Measurements from ENCODE around the gene EPHA7.

EPHA7 gene

DNA sequence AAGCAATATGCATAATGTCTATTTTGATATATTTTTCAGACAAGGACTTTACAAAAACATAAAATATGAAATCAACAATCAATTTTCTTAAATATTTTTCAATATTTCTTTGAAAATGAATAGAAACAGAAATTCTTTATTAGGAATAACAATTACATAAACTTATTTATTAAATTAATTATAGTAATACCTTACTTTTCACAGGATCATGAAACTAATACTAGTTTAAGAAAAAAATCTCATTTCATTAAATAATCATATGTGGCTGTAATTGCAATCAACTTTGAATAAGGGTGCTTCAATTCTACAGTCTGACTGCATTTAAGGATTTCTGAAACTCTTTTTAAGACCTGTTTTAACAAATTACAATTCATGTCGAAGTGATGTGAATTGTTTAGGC is 26.6 kb downstream of the EPHA7 start:
- no peak for DNase-seq

DNA sequence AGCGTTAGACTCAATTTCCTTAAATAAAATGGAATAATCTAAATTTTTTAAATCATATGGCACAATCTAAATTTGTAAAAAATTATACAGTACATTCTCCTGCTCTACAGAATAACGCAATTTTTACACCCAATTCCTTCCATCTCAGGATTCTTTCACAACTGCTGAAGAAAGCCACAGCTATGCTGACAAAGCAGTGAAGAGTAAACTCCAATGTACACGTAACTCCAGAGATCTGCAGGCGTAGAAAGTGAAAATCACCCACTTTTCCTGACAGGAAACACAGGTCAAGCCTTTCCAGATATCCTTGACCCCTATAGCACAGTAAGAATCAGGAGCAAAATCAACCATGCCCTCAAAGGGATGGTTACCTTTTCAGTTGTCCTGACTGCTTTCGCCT is 27.4 kb downstream of the EPHA7 start:
- no peak for DNase-seq

- no peak for DNase-seq
Observed at GRCh38 chr6:93389192-93389591, 30.2 kb downstream of the EPHA7 start.

DNA sequence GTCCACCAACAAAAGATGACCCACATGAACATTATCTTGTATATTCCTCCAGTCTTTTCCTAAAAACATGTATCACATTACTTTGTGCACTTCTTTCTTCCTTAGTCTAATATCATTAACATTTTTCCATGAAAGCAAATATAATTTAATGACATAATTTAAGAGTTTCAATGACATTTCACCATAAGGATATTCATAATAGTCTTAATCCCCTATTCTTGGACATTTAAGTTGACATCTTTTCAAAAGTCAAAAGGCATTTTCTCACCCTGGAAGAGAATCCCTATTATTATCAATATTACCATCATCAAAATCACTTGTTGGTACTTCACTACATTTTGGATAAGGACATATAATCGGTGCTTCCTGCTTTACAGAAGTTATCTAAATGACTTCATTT is 31.3 kb downstream of the EPHA7 start:
- no peak for DNase-seq

GRCh38 chr6:93376026-93376540 is 43.3 kb downstream of the EPHA7 start:
- no peak for DNase-seq

DNA sequence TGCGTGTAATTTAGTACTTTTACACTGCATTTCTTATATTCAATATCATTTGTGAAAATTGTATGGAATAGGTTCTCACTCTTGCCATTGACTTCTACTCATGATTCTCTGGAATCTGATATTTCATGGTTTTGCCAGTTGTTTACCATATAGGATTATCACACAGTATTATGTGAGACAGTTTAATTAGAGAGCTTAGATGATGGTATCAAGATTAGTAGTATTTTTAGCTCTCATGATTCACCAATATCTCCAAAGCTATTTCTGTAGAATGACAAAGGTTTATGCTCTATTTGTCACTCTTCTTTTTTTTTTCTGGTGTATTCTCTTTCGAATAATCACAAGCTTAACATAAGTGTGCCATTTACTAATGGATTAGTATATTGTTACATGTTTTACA is 45.9 kb downstream of the EPHA7 start:
- no peak for DNase-seq

DNA sequence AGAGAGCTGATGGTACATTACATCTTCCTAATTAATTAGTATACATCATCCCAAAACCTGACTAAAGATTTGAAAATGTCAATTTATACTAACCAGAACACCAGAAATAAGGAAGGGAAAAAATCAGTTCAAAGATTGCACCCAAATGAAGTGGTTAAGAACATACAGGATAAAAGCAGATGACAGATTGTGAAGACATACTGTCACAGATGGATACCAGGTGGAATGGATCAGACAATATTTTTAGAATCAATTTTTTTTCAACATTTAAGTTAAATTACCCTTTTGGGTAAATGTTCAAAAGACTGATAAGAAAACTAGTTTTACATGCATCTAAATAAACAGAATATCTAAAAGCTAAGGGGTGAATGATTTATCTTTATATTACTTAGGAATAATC is 47.6 kb downstream of the EPHA7 start:
- DNase-seq = no peak

DNA sequence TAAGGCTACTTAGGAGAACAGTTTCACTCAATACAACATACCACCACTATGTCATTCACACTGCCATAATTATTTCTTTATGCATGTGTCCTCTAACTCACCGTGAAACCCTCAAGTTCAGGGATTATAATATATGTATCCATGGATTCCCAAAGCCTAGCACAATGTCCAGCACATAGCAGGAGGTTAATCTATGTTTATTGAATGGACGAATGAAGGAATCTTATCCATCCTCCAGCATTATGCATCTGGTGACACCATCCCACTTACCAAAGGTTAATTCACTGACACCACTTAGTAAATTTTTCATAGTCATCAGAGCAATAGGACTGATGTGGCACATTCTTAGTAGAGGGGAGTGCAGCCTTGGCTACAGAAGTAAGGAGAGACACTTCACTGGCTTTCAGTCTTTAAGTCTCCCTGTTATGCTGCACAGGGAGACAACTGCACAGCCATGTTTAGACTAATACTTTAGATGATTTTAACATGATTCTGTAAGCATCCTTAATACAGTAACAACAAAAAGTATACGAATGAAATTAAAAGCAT is 49.7 kb downstream of the EPHA7 start:
- DNase-seq = no peak

GRCh38 chr6:93366506-93366905 is 52.9 kb downstream of the EPHA7 start:
- DNase-seq = no peak

DNA sequence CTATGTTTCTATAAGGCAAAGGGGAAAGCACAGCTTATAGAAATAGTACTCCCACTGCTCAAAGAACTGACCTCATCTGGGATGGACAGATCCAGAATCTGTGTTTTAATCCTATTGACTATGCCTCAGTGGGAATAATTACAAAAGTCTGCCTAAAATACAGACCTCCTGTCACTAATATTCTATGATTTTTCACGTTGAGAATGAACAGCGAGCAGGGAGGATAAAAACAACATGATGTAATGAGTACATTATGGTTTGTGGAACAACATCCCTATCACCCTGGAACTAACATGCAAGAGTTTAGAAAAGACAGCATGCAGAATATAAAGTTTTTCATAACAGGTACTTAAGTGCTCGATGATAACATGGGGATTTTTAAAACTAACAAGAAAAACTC is 53.9 kb downstream of the EPHA7 start:
- DNase-seq = no peak

DNA sequence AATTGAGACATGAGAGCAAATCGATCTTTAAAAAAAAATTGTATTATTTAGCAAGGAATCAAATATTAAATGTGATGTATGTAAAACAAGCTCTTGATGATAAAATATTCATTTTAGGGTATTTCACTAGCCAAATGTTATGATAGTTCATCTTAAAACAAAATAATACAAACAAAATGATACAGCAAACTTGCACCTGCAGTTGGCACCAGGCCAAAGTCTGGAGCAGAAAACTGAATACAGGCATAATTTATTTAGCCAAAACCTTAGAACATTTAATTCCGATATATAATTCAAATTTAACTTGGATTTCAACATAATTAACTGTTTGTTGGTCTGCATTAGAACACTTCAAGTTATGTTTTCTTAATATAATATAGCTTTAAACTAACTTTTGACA is 60.9 kb downstream of the EPHA7 start:
- DNase-seq = no peak

- no peak for DNase-seq
Observed at GRCh38 chr6:93352604-93353003, 66.8 kb downstream of the EPHA7 start.

GRCh38 chr6:93351222-93351621 is 68.1 kb downstream of the EPHA7 start:
- DNase-seq = no peak

GRCh38 chr6:93350774-93351173 is 68.6 kb downstream of the EPHA7 start:
- no peak for DNase-seq

- DNase-seq = no peak
Observed at GRCh38 chr6:93344333-93344835, 75.0 kb downstream of the EPHA7 start.

DNA sequence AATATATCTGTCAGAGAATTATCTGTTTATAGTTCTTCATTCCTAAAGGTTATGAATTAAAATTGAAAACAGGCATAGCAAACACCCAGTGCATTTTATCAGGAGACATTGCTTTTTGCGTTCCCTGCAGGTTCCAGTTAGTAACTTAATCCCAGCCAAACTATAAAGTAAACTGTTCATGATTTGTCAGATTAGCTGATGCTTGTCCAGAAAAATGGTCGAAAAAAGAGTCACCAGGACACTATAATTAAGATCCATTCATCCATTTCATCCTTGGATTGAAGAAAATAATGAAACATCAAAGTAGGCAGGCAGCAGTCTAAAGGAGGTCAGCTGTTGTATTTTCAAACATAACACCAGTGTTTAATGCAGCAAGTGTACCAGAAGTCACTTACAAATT is 75.9 kb downstream of the EPHA7 start:
- no peak for DNase-seq

GRCh38 chr6:93341900-93342613 is 77.3 kb downstream of the EPHA7 start:
- DNase-seq = no peak

- DNase-seq = no peak
Observed at GRCh38 chr6:93337772-93338394, 81.5 kb downstream of the EPHA7 start.

- no peak for DNase-seq
Observed at GRCh38 chr6:93337014-93337413, 82.3 kb downstream of the EPHA7 start.

DNA sequence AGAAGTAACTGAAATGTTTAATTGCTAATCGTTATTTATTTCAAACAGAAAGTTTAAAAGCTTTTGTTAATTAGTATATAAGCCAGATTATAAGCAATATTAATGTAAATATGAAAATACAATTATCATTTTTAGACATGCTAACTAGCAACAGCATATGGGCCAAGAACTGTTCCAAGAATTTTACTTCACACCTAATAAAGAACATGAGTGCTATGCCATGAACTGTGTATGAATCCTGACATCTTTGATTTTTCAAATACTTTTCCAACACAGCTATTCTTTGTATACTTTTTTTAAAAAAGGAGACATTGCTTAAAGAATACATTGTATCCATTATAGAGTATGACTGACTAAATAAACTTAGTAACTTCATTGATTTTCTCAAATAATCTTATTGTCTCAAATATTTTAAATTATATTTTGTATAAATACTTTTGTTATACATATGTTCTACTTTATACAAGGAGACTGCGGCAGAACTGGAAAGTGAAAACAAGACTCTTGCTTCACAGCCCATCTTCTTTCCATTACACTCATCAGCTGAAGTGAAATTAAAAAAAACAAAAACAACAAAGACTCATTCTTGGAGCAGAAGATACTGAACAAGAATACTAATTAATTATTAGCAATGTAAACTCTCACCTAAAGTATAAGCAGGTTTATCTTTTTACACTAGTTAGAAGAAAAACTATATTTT is 89.9 kb downstream of the EPHA7 start:
- DNase-seq = no peak

DNA sequence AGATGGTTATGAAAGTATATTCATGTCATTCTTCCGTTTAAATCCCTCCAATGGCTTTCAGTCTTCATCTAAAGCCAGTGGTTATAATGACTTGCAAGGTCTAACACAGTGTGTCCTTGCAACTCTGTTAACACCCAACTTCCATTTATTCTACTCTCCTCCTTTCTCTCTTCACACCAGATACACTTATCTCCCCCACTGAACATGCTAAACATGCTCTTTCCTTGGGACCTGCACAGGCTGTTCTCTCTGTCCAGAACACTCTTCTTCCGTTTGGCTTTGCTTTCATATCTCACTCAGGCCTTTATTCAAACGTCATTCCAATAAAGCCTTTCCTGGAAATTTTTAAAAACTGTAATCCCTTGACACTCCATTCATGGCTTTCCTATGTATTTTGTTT is 91.5 kb downstream of the EPHA7 start:
- DNase-seq = no peak

DNA sequence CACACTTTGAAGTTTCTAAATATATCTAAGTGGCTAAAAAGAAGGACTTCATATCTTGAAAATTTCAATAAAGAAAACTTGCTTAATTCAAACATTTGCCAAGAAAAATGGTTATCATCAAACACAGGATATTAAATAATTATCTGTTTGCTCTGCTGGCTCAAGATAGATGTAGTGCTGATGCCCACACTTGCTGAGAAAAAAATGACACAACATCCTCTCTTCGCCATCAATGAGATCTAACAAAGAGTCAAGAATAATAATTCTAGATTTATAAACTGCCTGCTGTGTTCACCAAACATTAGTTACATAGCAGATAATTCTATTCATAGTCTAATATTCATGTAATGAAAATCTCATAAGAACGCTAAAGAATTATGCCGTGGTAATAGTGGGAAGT is 93.6 kb downstream of the EPHA7 start:
- no peak for DNase-seq

DNA sequence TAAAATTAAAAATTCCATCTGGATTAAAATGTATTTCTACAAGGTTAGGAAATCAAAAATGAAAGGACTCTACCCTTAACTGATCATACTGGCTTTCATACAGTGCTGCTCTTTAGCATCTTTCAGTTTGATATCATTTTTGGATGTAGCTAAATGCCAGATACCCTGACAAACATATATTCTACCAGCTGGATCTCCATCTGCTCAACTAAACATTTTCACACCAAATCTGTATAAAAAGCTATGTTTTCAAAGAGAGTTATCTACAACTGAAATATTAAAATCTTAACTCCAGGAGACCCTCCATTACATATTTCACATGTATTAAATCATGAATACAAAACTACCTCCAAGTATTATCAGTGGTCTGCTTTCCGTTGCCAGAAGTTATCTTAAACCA is 95.7 kb downstream of the EPHA7 start:
- no peak for DNase-seq

Measured in inflammatory macrophage (primary cell).